Smooth muscle cell (in vitro differentiated cells): ENCODE results near the gene PLAAT2. TPM values are rescaled to one million over a fixed set of nuclear protein-coding genes. Genes with fewer than 3 reads are reported as not detected.

Source experiments
- DNase-seq: peaks from one replicate; lab custom pipeline; 2025; ENCODE audit not compliant: unreplicated experiment; lab: John Stamatoyannopoulos, UW
- H2AFZ ChIP-seq: fragments of 200-600 bp; sonication (generic); 2 replicates; pipeline ENCODE4 v1.6.0; 2016; ENCODE audit warnings: antibody characterized with exemption, low read depth, mild to moderate bottlenecking
- H3F3A ChIP-seq: fragments of 200-600 bp; sonication (generic); 2 replicates; pipeline ENCODE4 v1.6.0; 2017; ENCODE audit warnings: antibody characterized with exemption, low read depth
- H3K27ac ChIP-seq: fragments of 200-600 bp; sonication (generic); 2 replicates; pipeline ENCODE4 v1.5.1; 2016; ENCODE audit warnings: low read depth, mild to moderate bottlenecking
- H3K27me3 ChIP-seq: fragments of 200-600 bp; sonication (generic); 2 replicates; pipeline ENCODE4 v1.6.1; 2016; ENCODE audit warnings: low read depth, mild to moderate bottlenecking
- H3K36me3 ChIP-seq: fragments of 200-600 bp; sonication (generic); 2 replicates; pipeline ENCODE4 v1.5.1; 2016; ENCODE audit warnings: low read depth
- H3K4me1 ChIP-seq: fragments of 200-600 bp; sonication (generic); 2 replicates; pipeline ENCODE4 v1.5.1; 2016; ENCODE audit warnings: low read depth
- H3K4me2 ChIP-seq: fragments of 200-600 bp; sonication (generic); 2 replicates; pipeline ENCODE4 v1.6.0; 2016; ENCODE audit warnings: mild to moderate bottlenecking
- H3K4me3 ChIP-seq: fragments of 200-600 bp; sonication (generic); 2 replicates; pipeline ENCODE4 v1.5.1; 2016; ENCODE audit warnings: mild to moderate bottlenecking
- H3K79me2 ChIP-seq: fragments of 200-600 bp; sonication (generic); 2 replicates; pipeline ENCODE4 v1.6.0; 2016; ENCODE audit warnings: low read depth, mild to moderate bottlenecking
- H3K9ac ChIP-seq: fragments of 200-600 bp; sonication (generic); 2 replicates; pipeline ENCODE4 v1.6.0; 2016; ENCODE audit warnings: low read depth
- H3K9me3 ChIP-seq: fragments of 200-600 bp; sonication (generic); replicated peaks from 2 replicates; pipeline ENCODE4 v1.5.1; 2016; ENCODE audit warnings: low read depth
- H4K20me1 ChIP-seq: fragments of 200-600 bp; sonication (generic); 2 replicates; pipeline ENCODE4 v1.6.0; 2016; ENCODE audit warnings: low read depth
- CTCF ChIP-seq: fragments of 200-600 bp; sonication (generic); IDR thresholded peaks from 2 replicates; pipeline ENCODE4 v1.5.1; 2017; ENCODE audit warnings: borderline replicate concordance, mild to moderate bottlenecking, antibody characterized with exemption; ENCODE audit not compliant: insufficient read depth, poor library complexity, severe bottlenecking
- WGBS: methylation state at CpG from one replicate; pipeline ENCODE4 v1.1.7; 2016; ENCODE audit warnings: low lambda C conversion rate; 5-methylcytosine and 5-hydroxymethylcytosine counted together
- polyA plus RNA-seq: library from polyadenylated mRNA; unstranded; fragments of >200 nt; fragmentation: Nextera tagmentation; extraction: Ambion mirVana; gene quantifications from 2 replicates; pipeline ENCODE4 v1.2.1, GENCODE V29; 2016
- total RNA-seq: library from RNA; depleted of rRNA; stranded (reverse); fragments of >200 nt; gene quantifications from 2 replicates; pipeline ENCODE4 v1.2.3, GENCODE V29; 2014

The PLAAT2 gene
- total and polyA plus RNA-seq, 2 experiments from 2014 or later: not detected

GRCh38 chr11:63610604-63611394, 47.6 kb upstream of the PLAAT2 start:
- no peak overlapping the region for H2AFZ ChIP-seq
- WGBS: 58% methylated on average over 14 of the region's 14 CpGs
- no peak overlapping the region for H3K4me3 ChIP-seq
- no peaks in the 10 kb centered on the region for H3K36me3 ChIP-seq
- H3K27ac ChIP-seq: no peak overlapping the region
- H3K4me2 ChIP-seq: no peak overlapping the region
- no peak for DNase-seq
- no peak overlapping the region for H3K9ac ChIP-seq
- no peaks in the 10 kb centered on the region for H3F3A ChIP-seq
- H3K79me2 ChIP-seq: no peaks in the 10 kb centered on the region
- no peaks in the 10 kb centered on the region for H3K9me3 ChIP-seq
- H3K4me1 ChIP-seq: peaks cover 17% of the 10 kb centered on the region
- no peaks in the 10 kb centered on the region for H4K20me1 ChIP-seq
- TF ChIP-seq CTCF: no peak
- peaks cover 31% of the 10 kb centered on the region for H3K27me3 ChIP-seq

GRCh38 chr11:63609971-63610580, 46.9 kb upstream of the PLAAT2 start:
- Histone ChIP-seq H3K27ac (no peak overlapping the region), H2AFZ (no peak overlapping the region), H3K4me3 (no peak overlapping the region), H3K79me2 (no peaks in the 10 kb centered on the region), H3K27me3 (peaks cover 31% of the 10 kb centered on the region), H3K4me2 (no peak overlapping the region), H3K9me3 (no peaks in the 10 kb centered on the region), H3K9ac (no peak overlapping the region), H3F3A (no peaks in the 10 kb centered on the region), H3K36me3 (no peaks in the 10 kb centered on the region), H3K4me1 (peaks cover 17% of the 10 kb centered on the region), H4K20me1 (no peaks in the 10 kb centered on the region)
- TF ChIP-seq CTCF: no peak
- DNase-seq: no peak
- 88% methylated on average over 14 of the region's 14 CpGs for WGBS

- Histone ChIP-seq H3F3A (no peaks in the 10 kb centered on the region), H3K79me2 (no peaks in the 10 kb centered on the region), H3K4me1 (peaks cover 16% of the 10 kb centered on the region), H3K27ac (no peak overlapping the region), H3K9ac (no peak overlapping the region), H3K36me3 (no peaks in the 10 kb centered on the region), H4K20me1 (no peaks in the 10 kb centered on the region), H3K4me2 (no peak overlapping the region), H2AFZ (no peak overlapping the region), H3K27me3 (peaks cover 30% of the 10 kb centered on the region), H3K9me3 (no peaks in the 10 kb centered on the region), H3K4me3 (no peak overlapping the region)
- no peak for TF ChIP-seq CTCF
- DNase-seq: no peak
- WGBS: 70% methylated on average over 4 of the region's 4 CpGs
These were observed 46.4 kb upstream of the PLAAT2 start for GRCh38 chr11:63609536-63609935.
